KMS-11 (cell line): Measurements from ENCODE around the gene ABCB8.

ENCODE experiments used
- H2AFZ ChIP-seq: fragments of 200-600 bp; sonication (generic); 2 replicates; pipeline ENCODE4 v1.6.1; 2016; ENCODE audit warnings: antibody characterized with exemption, mixed run types, low read depth
- H3K27ac ChIP-seq: fragments of 200-600 bp; sonication (generic); 2 replicates; pipeline ENCODE4 v1.6.1; 2016; ENCODE audit warnings: mild to moderate bottlenecking, mixed run types
- H3K27me3 ChIP-seq: fragments of 200-600 bp; sonication (generic); 2 replicates; pipeline ENCODE4 v1.6.1; 2017; ENCODE audit warnings: mild to moderate bottlenecking, low read depth, mixed run types, moderate library complexity; ENCODE audit not compliant: insufficient read depth
- H3K36me3 ChIP-seq: fragments of 200-600 bp; sonication (generic); 2 replicates; pipeline ENCODE4 v1.6.1; 2017; ENCODE audit warnings: mild to moderate bottlenecking, mixed run types; ENCODE audit not compliant: insufficient read depth
- H3K4me1 ChIP-seq: fragments of 200-600 bp; sonication (generic); 2 replicates; pipeline ENCODE4 v1.6.1; 2016; ENCODE audit warnings: mild to moderate bottlenecking, low read depth, mixed run types; ENCODE audit not compliant: poor library complexity, severe bottlenecking
- H3K4me2 ChIP-seq: fragments of 200-600 bp; sonication (generic); 2 replicates; pipeline ENCODE4 v1.7.0; 2016; ENCODE audit warnings: mild to moderate bottlenecking, mixed run types
- H3K4me3 ChIP-seq: fragments of 200-600 bp; sonication (generic); IDR thresholded peaks from 2 replicates; pipeline ENCODE4 v1.6.1; 2017; ENCODE audit warnings: low read depth, low read length, mixed read lengths; ENCODE audit not compliant: insufficient read depth
- H3K79me2 ChIP-seq: fragments of 200-600 bp; sonication (generic); 2 replicates; pipeline ENCODE4 v1.6.1; 2016; ENCODE audit warnings: low read depth, mixed run types; ENCODE audit not compliant: insufficient read depth
- H3K9ac ChIP-seq: fragments of 200-600 bp; sonication (generic); 2 replicates; pipeline ENCODE4 v1.6.1; 2016; ENCODE audit warnings: mild to moderate bottlenecking, mixed run types
- H4K20me1 ChIP-seq: fragments of 200-600 bp; sonication (generic); 2 replicates; pipeline ENCODE4 v1.6.1; 2016; ENCODE audit warnings: mild to moderate bottlenecking, mixed run types; ENCODE audit not compliant: insufficient read depth
- CTCF ChIP-seq: fragments of 200-600 bp; sonication (generic); conservative IDR thresholded peaks from 2 replicates; pipeline ENCODE4 v1.6.1; 2017; ENCODE audit warnings: low read depth, mild to moderate bottlenecking, antibody characterized with exemption, low read length, moderate library complexity, mixed read lengths

ABCB8 gene

GRCh38 chr7:151034312-151035025 lies 6.2 kb downstream of the ABCB8 start:
- Histone ChIP-seq H3K9ac (no peak overlapping the region), H3K36me3 (no peaks in the 10 kb centered on the region), H3K79me2 (0 out of 2 replicates have a peak, but pooled peaks cover 3% of the 10 kb centered on the region), H3K27me3 (no peaks in the 10 kb centered on the region), H3K4me3 (no peak overlapping the region), H3K27ac (no peak overlapping the region), H2AFZ (no peak overlapping the region), H3K4me2 (no peak overlapping the region), H4K20me1 (no peaks in the 10 kb centered on the region), H3K4me1 (peaks cover 16% of the 10 kb centered on the region)
- no peak for TF ChIP-seq CTCF

GRCh38 chr7:151035026-151035717 lies 6.9 kb downstream of the ABCB8 start:
- Histone ChIP-seq H3K27ac (no peak overlapping the region), H3K4me1 (peaks cover 13% of the 10 kb centered on the region), H3K36me3 (no peaks in the 10 kb centered on the region), H3K79me2 (no peaks in the 10 kb centered on the region), H3K4me2 (no peak overlapping the region), H3K9ac (no peak overlapping the region), H4K20me1 (no peaks in the 10 kb centered on the region), H3K4me3 (no peak overlapping the region), H3K27me3 (no peaks in the 10 kb centered on the region), H2AFZ (no peak overlapping the region)
- no peak for TF ChIP-seq CTCF

GRCh38 chr7:151035902-151036301 lies 7.7 kb downstream of the ABCB8 start:
- Histone ChIP-seq H4K20me1 (no peaks in the 10 kb centered on the region), H3K36me3 (no peaks in the 10 kb centered on the region), H3K79me2 (no peaks in the 10 kb centered on the region), H3K27ac (no peak overlapping the region), H3K4me1 (peaks cover 12% of the 10 kb centered on the region), H2AFZ (no peak overlapping the region), H3K4me2 (no peak overlapping the region), H3K4me3 (no peak overlapping the region), H3K27me3 (no peaks in the 10 kb centered on the region), H3K9ac (no peak overlapping the region)
- no peak for TF ChIP-seq CTCF

GRCh38 chr7:151038951-151039849 lies 10.9 kb downstream of the ABCB8 start:
- Histone ChIP-seq H4K20me1 (no peaks in the 10 kb centered on the region), H3K27me3 (no peaks in the 10 kb centered on the region), H2AFZ (no peak overlapping the region), H3K9ac (no peak overlapping the region), H3K4me3 (no peak overlapping the region), H3K4me1 (peaks cover 12% of the 10 kb centered on the region), H3K36me3 (no peaks in the 10 kb centered on the region), H3K27ac (no peak overlapping the region), H3K4me2 (no peak overlapping the region), H3K79me2 (no peaks in the 10 kb centered on the region)
- TF ChIP-seq CTCF: no peak
